GM19463 (cell line): Measurements from ENCODE around the gene DYNLT4.
A peak's percentile ranks its signal among the peaks of the same experiment; 100 is the strongest.
"Not testable (repeated sequence)": the region's sequence is repeated elsewhere in the genome, so short reads cannot be mapped to it uniquely, and the experiment has no call there.

Source experiments
- ATAC-seq: cut with Tn5 transposase; IDR thresholded peaks from one replicate; pipeline ENCODE4 v1.9.1; 2021; ENCODE audit warnings: mild to moderate bottlenecking, moderate library complexity; ENCODE audit not compliant: unreplicated experiment

The DYNLT4 gene

DNA sequence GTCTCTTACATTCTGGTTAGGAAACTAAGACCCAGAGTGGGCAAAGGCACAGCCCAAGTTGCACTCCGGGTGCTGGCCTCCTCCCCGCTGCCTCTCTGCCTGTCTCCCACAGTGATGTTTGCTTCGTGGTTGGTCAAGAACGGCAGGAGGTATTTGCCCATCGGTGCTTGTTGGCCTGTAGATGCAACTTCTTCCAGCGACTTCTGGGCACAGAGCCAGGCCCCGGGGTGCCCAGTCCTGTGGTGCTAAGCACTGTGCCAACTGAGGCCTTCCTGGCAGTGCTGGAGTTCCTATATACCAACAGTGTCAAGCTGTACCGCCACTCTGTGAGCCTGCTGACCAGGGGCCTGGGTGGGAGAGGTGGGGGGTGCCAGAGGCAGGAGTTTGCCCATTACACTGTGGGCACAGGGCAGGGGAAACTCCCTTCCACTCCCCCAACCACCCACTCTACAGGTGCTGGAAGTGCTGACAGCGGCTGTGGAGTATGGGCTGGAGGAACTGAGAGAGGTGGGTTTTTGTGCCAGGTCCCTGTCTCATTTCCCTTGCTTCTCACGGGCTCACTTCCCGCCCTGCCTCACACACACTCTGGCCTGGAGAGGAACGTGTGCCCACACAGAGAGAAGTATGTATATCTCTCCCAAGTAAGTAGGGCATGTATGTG, 3.1 kb upstream of the DYNLT4 start:
- no peak for ATAC-seq

DNA sequence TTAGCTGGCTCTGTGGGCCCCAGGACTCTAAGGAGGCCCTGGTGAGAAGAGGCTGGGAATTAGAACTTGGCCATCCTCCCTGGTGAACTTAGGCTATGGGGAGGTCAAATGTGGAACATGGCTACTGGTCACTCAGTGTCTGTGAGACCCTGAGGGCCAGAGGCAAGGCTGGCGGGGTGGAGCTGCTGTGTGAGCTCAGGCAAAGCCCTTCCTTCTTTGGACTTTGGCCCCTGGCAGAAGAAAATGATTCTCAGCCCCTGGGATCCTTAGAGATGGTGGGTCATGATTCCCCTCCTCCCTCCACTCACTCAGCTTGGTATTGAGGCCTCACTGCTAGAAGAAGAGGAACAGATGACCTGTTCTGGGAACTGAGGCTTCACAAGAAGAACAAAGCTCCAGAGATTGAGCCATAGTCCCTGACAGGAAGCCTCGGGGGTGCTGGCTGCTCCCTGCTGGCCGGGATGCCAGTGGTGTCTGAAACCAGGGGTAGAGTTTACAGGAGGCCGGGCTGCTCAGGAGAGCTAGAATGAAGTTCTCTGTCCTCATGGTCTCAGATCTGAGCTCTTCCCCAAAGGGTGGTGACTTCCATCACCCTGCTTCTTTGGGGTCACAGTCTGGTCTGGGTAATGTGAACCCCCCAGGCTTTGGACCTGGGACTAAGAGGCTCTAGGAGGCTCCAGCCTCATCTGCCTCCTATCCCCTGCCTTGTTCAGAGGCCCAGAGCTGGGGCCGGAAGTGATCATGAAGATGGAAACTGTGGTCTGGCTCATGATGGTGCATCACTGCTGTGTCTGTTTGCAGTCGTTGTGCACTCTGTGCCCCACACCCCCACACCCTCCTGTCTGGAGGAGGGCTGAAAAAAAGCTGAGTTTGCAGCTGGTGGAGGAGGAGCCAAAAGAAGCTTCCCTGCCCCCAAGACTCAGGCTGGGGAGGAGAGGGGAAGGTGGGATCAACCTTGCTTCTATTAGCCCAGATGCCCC, 2.1 kb upstream of the DYNLT4 start:
- peak; percentile 46 for ATAC-seq

DNA sequence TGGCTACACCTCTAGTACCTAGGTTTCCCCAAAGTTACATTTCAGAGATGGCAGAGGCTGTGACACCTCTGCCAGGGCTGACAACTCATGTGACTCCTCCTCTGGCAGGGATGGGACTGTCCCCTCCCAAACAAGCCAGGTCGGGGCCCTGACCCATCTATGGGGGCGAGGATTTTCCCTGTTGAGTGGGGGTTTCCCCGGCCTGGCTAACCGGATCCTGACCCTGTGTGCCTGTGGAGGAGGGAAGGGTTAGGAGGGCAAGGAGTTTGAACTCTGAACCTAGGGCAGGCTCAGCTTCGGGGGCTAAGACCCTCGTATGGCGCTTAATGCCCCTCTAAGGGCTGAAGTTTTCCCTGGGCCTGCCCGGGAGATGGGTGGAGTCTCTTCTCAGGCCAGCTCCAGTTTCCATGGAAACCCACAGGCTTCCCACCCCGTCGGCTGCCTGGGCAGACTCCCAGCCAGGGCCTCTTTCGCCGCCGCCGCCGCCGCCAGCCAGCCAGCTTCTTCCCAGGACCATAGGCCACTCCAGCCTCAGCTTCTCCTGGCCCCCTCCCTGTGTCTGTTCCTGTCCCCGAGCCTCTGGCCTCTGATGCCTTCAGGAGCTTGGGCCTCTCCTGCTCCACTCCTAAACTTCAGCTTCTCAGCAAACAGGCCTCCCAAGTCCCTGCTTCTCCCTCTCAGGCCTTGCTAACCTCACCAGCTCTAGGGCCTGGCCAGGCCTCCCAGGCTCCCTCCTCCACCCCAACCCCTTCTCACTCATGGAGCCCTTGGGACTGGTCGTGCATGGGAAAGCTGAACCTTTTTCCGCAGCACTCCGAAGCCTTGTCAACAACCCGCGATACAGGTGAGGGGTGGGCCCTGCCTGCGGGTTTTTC, 1.1 kb upstream of the DYNLT4 start, which contains the start of gene BTBD19:
TSS of gene BTBD19 (plus strand) at position 461 of the 875 bp plus-strand sequence. CDS start at position 759, 298 bp downstream.
- peak; percentile 26 for ATAC-seq

DNA sequence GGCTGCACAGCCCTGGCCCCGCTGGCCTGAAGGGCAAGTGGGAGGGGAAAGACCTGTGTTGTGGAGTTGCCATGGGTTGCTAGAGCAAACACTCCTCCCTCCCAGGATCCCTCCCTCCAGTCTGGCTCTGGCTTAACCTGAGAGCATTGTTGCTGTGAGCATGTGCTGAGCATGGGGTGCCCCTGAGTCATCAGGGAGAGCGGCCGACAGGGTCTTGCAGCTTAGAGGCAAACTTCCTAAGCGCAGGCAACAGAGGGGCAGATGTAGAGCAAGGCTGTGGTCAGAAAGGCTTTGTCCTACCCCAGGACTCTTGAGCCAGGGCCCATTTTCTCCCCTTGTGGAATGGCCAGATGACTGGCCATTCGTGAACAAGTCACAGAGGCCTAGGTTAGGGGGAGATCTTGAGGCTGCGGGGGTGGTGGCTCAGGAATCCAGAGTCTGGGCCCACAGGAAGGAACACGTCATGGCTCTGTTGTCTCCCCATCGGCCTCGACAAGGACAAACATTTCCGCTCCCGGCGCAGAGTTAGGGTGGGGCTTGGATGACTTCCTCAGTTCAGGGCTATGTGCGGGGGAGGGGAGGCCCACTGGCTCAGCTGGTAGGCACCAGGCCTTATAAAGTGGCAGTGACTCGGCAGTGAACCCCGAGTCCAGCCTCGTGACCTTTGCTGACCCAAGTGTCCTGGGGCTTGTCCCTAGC, 362 bp upstream of the DYNLT4 start:
- peak; percentile 34 for ATAC-seq

DNA sequence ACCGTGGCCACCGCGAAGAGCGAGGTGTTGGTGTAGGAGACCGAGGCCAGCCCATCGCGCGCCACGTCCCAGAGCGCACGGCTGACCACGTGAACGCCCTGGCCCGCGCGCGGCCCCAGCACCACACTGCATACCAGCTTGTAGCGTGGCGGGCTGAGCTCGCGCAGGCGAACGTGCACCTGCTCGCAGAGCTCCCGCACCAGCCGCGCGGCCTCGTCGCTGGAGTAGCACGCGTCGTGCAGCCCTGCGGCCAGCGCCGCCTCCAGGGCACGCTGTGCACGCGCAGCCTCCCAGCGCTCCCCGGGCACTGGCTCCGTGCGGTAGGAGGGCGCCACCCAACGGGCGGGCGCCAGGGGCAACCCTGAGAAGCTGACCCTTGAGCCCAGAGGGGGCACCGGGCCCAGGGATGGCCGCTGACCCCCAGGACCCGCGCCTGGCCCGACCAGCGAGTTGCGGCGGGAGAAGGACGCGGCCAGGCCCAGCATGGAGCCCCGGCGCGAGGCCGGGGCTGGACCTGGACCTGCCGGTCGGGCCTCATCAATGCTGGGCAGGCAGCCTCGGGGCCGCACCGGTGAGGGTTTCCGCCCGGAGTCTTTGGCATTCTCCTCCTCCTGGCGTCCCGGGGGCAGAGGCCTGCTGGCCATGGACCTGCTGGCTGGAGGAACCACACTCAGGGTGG, 987 bp downstream of the DYNLT4 start:
- ATAC-seq: no peak

DNA sequence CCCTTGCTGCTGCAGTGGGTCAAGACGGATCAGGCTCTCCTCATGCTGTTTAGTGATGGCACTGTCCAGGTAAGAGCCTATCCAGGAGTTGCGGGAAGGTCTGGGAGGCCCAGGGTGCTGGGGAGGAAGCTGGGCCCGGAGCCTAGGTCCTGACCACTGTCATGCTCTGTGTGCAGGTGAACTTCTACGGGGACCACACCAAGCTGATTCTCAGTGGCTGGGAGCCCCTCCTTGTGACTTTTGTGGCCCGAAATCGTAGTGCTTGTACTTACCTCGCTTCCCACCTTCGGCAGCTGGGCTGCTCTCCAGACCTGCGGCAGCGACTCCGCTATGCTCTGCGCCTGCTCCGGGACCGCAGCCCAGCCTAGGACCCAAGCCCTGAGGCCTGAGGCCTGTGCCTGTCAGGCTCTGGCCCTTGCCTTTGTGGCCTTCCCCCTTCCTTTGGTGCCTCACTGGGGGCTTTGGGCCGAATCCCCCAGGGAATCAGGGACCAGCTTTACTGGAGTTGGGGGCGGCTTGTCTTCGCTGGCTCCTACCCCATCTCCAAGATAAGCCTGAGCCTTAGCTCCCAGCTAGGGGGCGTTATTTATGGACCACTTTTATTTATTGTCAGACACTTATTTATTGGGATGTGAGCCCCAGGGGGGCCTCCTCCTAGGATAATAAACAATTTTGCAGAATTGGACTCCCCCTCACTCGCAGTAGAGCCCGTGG, 1.7 kb downstream of the DYNLT4 start:
- no peak for ATAC-seq

DNA sequence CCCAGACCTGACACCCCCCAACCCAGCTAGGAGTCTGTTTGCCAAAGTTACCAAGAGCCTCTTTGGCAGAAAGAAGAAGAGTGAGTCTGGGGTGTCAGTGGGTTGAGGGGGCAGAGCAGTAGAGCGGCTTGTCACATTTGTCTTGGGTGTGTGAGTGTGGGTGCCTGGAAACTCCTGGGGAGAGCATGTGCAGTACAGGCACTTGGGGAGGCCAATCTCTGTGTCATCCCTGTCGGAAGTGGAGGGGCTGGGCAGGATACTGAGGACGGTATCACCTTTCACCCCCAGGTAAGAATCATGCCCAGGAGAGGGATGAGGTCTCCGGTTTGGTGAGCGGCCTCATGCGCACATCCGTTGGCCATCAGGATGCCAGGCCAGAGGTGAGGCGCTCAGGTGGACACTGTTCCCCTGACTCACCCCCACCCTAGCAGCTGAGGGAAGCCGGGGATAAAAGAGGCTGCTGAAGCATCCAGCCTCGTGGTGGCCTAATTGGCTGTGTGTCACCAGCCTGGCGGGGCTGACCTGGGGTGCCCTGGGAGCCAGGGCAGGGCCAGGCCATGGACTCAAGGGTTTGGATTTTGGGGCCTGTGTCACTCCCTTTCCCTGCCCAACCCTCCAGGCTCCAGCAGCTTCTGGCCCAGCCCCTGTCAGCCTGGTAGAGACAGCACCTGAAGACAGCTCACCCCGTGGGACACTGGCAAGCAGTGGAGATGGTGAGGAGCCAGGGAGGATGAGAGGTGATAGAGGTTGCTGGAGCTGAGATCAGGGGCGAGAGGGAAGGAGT, 3.6 kb downstream of the DYNLT4 start:
- ATAC-seq: no peak

DNA sequence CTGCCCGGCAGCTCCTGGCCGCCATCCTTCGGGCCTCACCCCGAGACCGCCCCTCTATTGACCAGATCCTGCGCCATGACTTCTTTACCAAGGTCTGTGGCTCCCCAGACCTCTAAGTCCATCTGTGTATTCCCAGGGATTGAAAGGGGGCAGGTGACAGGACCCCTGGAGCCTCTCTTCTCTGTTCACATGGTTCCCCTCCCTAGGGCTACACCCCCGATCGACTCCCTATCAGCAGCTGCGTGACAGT, 4.2 kb downstream of the DYNLT4 start:
- no peak for ATAC-seq

DNA sequence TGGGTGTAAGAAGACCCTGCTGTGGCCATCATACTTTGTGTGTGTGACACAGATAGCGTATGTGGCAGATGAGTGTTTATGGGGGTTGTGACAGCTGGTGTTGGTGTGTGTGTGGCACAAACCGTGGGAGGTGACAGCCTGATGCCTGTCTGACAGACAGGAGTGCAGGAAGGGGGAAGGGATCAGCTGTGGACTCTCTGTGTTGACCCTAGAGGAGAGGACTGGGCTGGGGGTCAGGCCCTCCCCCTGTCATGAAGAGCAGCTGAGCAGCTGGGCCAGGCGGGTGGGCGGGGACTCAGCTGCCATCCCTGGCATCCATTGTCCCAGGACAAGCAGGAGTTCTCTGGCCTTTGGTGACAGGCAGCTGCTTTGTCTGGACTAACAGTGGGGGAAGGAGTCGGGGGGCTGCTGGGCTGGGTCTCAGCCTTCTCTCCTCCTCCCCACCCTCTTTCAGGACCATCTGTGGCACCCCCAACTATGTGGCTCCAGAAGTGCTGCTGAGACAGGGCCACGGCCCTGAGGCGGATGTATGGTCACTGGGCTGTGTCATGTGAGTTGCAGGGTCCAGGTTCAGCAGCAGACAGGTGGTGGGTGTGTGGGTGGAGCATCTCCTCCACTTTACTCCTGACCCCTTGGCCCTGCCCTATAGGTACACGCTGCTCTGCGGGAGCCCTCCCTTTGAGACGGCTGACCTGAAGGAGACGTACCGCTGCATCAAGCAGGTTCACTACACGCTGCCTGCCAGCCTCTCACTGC, 4.7 kb downstream of the DYNLT4 start:
- ATAC-seq: no peak

DNA sequence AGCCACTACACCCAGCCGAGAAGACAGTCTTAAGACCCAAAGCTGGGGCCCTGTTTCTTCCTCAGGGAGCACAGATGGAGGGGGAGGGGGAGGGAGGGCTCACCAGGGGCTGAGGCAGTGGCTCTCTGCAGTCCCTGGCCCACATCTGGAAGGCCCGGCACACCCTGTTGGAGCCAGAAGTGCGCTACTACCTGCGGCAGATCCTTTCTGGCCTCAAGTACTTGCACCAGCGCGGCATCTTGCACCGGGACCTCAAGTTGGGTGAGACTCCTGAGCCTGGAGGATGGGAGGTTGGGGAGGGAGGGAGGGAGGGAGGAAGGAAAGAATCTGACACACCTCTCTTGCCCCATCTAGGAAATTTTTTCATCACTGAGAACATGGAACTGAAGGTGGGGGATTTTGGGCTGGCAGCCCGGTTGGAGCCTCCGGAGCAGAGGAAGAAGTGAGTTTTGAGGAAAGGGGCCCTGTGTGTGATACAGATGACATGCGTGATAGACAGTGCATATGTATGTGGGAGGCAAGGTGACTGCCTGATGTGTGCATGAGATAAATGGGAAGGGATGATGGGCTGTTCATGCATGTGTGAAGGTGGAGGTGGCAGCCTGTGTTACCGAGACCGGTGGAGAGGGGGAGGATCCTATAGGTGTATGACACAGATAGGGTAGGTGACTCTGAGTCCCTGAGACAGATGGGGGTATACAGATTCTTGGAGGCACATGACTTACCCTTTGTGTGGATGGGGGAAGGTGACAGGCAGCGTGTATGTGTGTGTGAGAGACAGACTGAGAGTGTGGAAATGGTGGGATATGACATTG, 5.5 kb downstream of the DYNLT4 start:
- ATAC-seq: no peak

DNA sequence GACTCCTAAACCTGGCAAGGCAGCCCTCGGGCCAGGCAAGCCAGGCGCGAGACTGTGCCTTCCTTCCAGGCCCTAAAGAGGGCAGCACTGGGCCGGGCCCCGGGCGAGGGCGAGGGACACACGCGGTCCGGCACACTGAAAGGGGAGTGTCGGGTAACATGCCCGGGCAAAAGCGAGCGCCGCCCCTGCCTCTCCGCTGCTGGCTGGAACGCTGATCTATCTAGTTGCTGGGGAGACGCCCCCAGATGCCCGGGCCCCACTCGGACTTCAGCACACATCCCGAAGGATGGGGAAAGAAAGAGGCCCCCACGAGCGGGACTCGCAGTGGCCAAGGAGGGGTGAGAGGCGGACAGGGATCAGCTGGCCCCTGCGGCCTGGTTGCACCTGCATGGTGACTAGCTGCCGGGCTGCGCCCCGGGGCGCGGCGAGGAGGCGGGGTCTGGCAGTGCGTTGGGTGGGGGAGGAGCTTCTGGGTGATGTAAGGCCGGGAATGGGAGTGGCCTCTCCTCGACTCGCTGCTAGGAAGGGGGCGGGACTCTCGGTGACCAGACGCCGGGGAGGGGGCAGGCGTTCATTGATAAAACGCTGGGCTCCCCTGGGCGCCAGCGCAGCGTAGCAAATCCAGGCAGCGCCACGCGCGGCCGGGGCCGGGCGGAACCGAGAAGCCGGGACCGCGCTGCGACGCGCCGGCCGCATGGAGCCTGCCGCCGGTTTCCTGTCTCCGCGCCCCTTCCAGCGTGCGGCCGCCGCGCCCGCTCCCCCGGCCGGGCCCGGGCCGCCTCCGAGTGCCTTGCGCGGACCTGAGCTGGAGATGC, 7.2 kb downstream of the DYNLT4 start, which contains the start of gene PLK3:
TSS of gene PLK3 (plus strand) at position 608 of the 815 bp plus-strand sequence. CDS start at position 695, 87 bp downstream.
- peak; percentile 80 for ATAC-seq

DNA sequence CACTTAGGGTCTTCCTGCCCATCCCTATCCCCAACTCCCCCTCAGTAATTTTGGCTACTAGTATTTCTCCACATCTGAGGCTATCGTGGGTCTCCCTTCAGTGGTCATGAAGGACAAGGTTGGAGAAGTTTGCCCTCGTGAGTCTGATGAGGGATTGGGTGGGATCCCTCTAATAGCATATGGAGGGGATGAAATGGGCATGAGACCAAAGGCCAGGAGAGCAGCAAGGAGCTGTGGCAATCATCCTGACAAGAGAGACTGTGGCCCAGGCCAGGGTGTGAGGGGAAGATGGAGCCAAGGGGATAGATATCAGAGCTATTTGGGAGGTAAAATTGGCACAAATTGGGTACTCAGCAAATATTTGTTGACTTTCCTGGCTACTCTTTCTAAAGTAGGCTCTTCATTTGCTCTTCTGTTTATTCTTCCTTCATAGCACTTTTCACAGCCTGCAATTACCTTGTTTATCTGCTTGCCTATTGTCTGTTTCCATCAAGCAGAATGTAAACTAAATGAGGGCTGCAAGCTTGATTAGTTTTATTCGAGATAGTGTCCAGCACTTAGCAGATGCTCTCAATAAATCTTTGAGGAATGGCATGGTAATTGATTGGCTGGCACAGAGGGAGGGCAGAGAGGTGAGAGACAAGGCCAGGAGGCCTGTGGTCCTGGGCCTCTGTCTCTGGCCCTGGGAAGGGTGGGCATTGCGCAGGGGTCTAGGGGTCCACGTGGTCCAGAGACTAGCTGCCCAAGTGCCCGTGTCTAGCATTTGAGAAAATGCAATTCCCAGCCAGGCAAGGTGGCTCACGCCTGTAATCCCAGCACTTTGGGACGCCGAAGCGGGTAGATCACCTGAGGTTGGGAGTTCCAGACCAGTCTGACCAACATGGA, 8.4 kb downstream of the DYNLT4 start:
- ATAC-seq: no peak

DNA sequence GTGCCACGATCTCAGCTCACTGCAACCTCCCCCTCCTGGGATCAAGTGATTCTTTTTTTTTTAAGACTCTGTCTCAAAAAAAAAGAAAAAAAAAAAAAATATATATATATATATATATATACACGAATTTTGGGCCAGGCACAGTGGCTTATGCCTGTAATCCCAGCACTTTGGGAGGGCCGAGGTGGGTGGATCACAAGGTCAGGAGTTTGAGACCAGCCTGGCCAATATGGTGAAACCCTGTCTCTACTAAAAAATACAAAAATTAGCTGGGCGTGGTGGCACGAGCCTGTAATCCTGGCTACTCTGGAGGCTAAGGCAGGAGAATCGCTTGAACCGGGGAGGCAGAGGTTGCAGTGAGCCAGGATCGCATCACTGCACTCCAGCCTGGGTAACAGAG, 9.3 kb downstream of the DYNLT4 start:
- ATAC-seq: not testable (repeated sequence)

DNA sequence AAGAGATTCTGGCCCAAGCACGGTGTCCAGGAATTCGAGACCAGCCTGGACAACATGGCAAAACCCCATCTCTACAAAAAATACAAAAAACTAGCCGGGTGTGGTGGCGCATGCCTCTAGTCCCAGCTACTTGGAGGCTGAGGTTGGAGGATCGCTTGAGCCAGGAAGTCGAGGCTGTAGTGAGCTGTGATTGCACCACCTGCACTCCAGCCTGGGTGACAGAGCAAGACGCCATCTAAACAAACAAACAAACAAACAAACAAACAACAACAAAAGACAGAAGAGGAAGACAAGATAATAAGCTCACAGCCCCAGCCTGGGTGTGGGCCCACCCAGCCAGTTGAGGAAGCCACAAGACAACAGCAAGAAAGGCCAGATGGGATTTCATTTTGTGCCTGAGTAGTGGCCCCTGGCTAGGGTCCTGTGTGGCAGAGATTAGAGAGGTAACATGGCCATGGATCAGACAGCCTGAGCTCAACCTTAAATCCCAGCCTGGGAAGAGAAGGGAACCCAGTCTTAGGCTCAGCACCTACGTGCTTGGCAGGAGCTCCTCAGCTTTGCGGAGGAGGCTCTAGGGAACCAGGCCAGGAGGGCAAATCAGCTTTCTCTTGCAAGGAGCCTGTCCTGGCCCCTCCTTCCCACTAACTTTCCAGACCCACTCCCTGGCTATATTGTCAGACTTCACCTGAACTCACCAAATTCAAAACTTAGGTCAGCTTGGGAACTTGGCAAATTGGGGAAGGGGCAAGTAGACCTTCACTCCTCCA, 14.2 kb downstream of the DYNLT4 start:
- ATAC-seq: no peak
